Measurements from ENCODE around the gene TCERG1L. TPM values are rescaled to one million over a fixed set of nuclear protein-coding genes. Genes with fewer than 3 reads are reported as not detected.

Gene TCERG1L
- total RNA-seq, 2 donors from 2014 or later = 0.12 TPM; not detected in 1

GRCh38 chr10:131271195-131271880 is 40.2 kb downstream of the TCERG1L start:
- H3K4me1 ChIP-seq = no peaks in the 10 kb centered on the region
- H3K27me3 ChIP-seq = no peaks in the 10 kb centered on the region
- DNase-seq (ENCODE audit: low spot score) = peak; percentile 26
- H3K4me3 ChIP-seq = no peak overlapping the region
- no peak for TF ChIP-seq CTCF (IDR thresholded peaks at IDR 0.05)
- H3K27ac ChIP-seq = no peak overlapping the region
- H3K36me3 ChIP-seq = no peaks in the 10 kb centered on the region
- peaks cover 0 to 8% of the 10 kb centered on the region in 2 donors for H3K9me3 ChIP-seq

GRCh38 chr10:131270461-131271190 is 40.9 kb downstream of the TCERG1L start:
- no peak for DNase-seq (ENCODE audit: low spot score)
- Histone ChIP-seq H3K27me3 (no peaks in the 10 kb centered on the region), H3K36me3 (no peaks in the 10 kb centered on the region), H3K9me3 (peaks cover 0 to 8% of the 10 kb centered on the region in 2 donors), H3K4me3 (no peak overlapping the region), H3K27ac (no peak overlapping the region), H3K4me1 (no peaks in the 10 kb centered on the region)
- no peak for TF ChIP-seq CTCF (IDR thresholded peaks at IDR 0.05)

DNA sequence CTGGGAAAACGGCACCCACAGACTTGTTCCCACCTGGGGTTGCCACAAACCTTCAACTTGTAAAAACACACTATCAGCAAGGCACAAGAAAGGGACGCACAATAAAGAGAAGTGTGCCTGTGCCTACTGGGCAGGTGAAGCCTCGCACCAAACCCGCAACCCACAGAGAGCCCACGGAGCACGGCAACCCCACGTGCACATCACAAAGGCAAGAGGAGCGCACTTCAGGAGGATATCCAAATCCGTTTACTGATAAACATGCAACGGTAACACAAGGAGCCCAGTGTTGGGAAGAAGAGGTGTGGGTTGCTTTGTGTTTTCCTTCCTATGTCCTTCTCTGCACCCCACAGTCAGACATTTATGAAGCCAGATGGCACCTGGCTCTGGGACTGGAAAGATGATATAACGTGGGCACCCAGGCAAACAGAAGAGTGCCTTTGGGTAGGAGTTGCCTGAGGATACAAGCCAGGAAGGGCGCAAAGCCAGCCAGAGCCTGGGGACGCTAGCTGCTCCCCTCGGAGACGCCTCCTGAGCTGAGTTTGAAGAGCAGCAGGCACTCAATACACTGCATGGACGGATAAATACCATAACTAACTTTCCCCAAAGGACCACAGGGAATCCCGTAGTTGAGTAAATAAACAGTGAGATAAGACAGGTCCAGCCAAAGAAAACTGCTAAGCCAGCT is 41.6 kb downstream of the TCERG1L start:
- Histone ChIP-seq H3K27me3 (no peaks in the 10 kb centered on the region), H3K9me3 (peaks cover 0 to 8% of the 10 kb centered on the region in 2 donors), H3K36me3 (no peaks in the 10 kb centered on the region), H3K4me3 (no peak overlapping the region), H3K27ac (no peak overlapping the region), H3K4me1 (no peaks in the 10 kb centered on the region)
- no peak for TF ChIP-seq CTCF (IDR thresholded peaks at IDR 0.05)
- no peak for DNase-seq (ENCODE audit: low spot score)

GRCh38 chr10:131267814-131268095 is 43.8 kb downstream of the TCERG1L start:
- no peak for TF ChIP-seq CTCF (IDR thresholded peaks at IDR 0.05)
- Histone ChIP-seq H3K27ac (no peak overlapping the region), H3K27me3 (no peaks in the 10 kb centered on the region), H3K4me1 (no peaks in the 10 kb centered on the region), H3K36me3 (no peaks in the 10 kb centered on the region), H3K9me3 (peaks cover 0 to 8% of the 10 kb centered on the region in 2 donors), H3K4me3 (no peak overlapping the region)
- DNase-seq (ENCODE audit: low spot score) = no peak

- H3K36me3 ChIP-seq = no peaks in the 10 kb centered on the region
- DNase-seq (ENCODE audit: low spot score) = no peak
- TF ChIP-seq CTCF (IDR thresholded peaks at IDR 0.05) = no peak
These were observed 44.3 kb downstream of the TCERG1L start for GRCh38 chr10:131266936-131267813.

More at GRCh38 chr10:131266936-131267813, 44.3 kb downstream of the TCERG1L start:
- Histone ChIP-seq H3K9me3 (peaks cover 0 to 8% of the 10 kb centered on the region in 2 donors), H3K27ac (no peak overlapping the region), H3K27me3 (no peaks in the 10 kb centered on the region), H3K4me3 (no peak overlapping the region), H3K4me1 (no peaks in the 10 kb centered on the region)

All from right atrium auricular region (tissue), 2 donors.